HepG2 (cell line): ENCODE data around the gene B3GNT9. TPM values are rescaled to one million over a fixed set of nuclear protein-coding genes. Genes with fewer than 3 reads are reported as not detected.

Experiments
- ARID5B ChIP-seq: IDR thresholded peaks from 2 replicates; pipeline ENCODE4 v1.4.0; 2020; ENCODE audit warnings: mild to moderate bottlenecking, missing genetic modification reagents
- CCDC6 ChIP-seq: sonication (generic); formaldehyde crosslinking; IDR thresholded peaks from 2 replicates; pipeline ENCODE4 v1.8.1; 2022; ENCODE audit warnings: mild to moderate bottlenecking, missing genetic modification reagents, moderate library complexity
- CHD2 ChIP-seq: IDR thresholded peaks from 2 replicates; pipeline ENCODE4 v1.6.1; 2011; ENCODE audit warnings: low read depth, low read length, improper control_type of control experiment
- ETV5 ChIP-seq: IDR thresholded peaks from 2 replicates; pipeline ENCODE4 v1.6.1; 2018; ENCODE audit warnings: missing biosample characterization, missing genetic modification reagents, inconsistent platforms, borderline replicate concordance
- HNRNPL ChIP-seq: fragments of 200-400 bp; formaldehyde crosslinking; IDR thresholded peaks from 2 replicates; pipeline ENCODE4 v1.6.1; 2017; ENCODE audit warnings: mild to moderate bottlenecking, low read depth, low read length
- HOXA5 ChIP-seq: sonication (generic); formaldehyde crosslinking; IDR thresholded peaks from 2 replicates; pipeline ENCODE4 v1.4.0; 2020; ENCODE audit warnings: missing genetic modification reagents
- IKZF4 ChIP-seq: sonication (generic); formaldehyde crosslinking; IDR thresholded peaks from 2 replicates; pipeline ENCODE4 v1.5.1; 2020; ENCODE audit warnings: borderline replicate concordance, mild to moderate bottlenecking, low read depth, missing genetic modification reagents; ENCODE audit errors: not compliant biosample characterization
- MIER3 ChIP-seq: IDR thresholded peaks from 2 replicates; pipeline ENCODE4 v1.6.1; 2016; ENCODE audit warnings: missing compliant biosample characterization, borderline replicate concordance
- NONO ChIP-seq, 2 experiments: fragments of 450-650 bp in 1 of 2; sonication (generic) in 1 of 2; formaldehyde crosslinking in 1 of 2; IDR thresholded peaks in 1 of 2; conservative IDR thresholded peaks in 1 of 2; 2 replicates each; pipeline versions ENCODE4 v1.6.1 to v1.8.0; 2017 to 2022; ENCODE audit warnings: mild to moderate bottlenecking in 1 of 2, missing genetic modification reagents in 1 of 2, moderate library complexity in 1 of 2
- NR2C2 ChIP-seq: sonication (generic); formaldehyde crosslinking; IDR thresholded peaks from 2 replicates; pipeline ENCODE4 v1.4.0; 2020; ENCODE audit warnings: missing genetic modification reagents, mild to moderate bottlenecking, moderate library complexity, borderline replicate concordance
- REPIN1 ChIP-seq: sonication (generic); formaldehyde crosslinking; IDR thresholded peaks from 2 replicates; pipeline ENCODE4 v1.8.0; 2022; ENCODE audit warnings: missing genetic modification reagents, low read depth, mild to moderate bottlenecking, borderline replicate concordance
- SOX5 ChIP-seq: IDR thresholded peaks from 2 replicates; pipeline ENCODE4 v1.6.1; 2016; ENCODE audit warnings: borderline replicate concordance
- ZBTB49 ChIP-seq: sonication (generic); formaldehyde crosslinking; IDR thresholded peaks from 2 replicates; pipeline ENCODE4 v1.4.0; 2020; ENCODE audit warnings: missing genetic modification reagents, borderline replicate concordance
- ZNF790 ChIP-seq: sonication (generic); formaldehyde crosslinking; IDR thresholded peaks from 2 replicates; pipeline ENCODE4 v1.8.0; 2022; ENCODE audit warnings: missing genetic modification reagents, mild to moderate bottlenecking, borderline replicate concordance
- ZNF816 ChIP-seq: sonication (generic); formaldehyde crosslinking; IDR thresholded peaks from 2 replicates; pipeline ENCODE4 v1.8.0; 2022; ENCODE audit warnings: missing genetic modification reagents, mild to moderate bottlenecking, borderline replicate concordance
- ZZZ3 ChIP-seq: sonication (generic); formaldehyde crosslinking; IDR thresholded peaks from 2 replicates; pipeline ENCODE4 v1.4.0; 2020; ENCODE audit warnings: missing genetic modification reagents, mild to moderate bottlenecking, borderline replicate concordance
- polyA plus RNA-seq, 8 experiments: library from polyadenylated mRNA; depleted of rRNA in 3 of 8; stranded (reverse) in 7 of 8; unstranded in 1 of 8; fragments of >200 nt; fragmentation: Illumina TruSeq in 4 of 8; extraction: Trizol in 4 of 8; gene quantifications; 2 replicates each; pipeline versions ENCODE4 v1.2.1 to v1.2.3, GENCODE V29; 2011 to 2016; ENCODE audit warnings: low read depth in 4 of 8, missing spikeins in 1 of 8, mixed read lengths in 1 of 8; ENCODE audit not compliant: insufficient read depth in 1 of 8
- total RNA-seq, 5 experiments: library from RNA; depleted of rRNA; stranded (reverse); fragments of >200 nt; fragmentation: Illumina TruSeq; extraction: Trizol; gene quantifications; 2 replicates each; pipeline ENCODE4 v1.2.3, GENCODE V29; 2016; ENCODE audit warnings: low read depth in 1 of 5
- TF ChIP-seq, protein P1 (sequence below): sonication (generic); formaldehyde crosslinking; IDR thresholded peaks from 2 replicates; pipeline ENCODE4 v1.5.0; 2020; ENCODE audit warnings: missing genetic modification reagents
- TF ChIP-seq, protein P2 (sequence below): sonication (generic); formaldehyde crosslinking; IDR thresholded peaks from 2 replicates; pipeline ENCODE4 v1.5.0; 2020; ENCODE audit warnings: missing genetic modification reagents, mild to moderate bottlenecking, borderline replicate concordance

Gene B3GNT9
- total and polyA plus RNA-seq, 2 of the 13 experiments (the other 11 are each of a cell fraction or from before 2014, with no cell fraction given) = 1.5 to 3.1 TPM

DNA sequence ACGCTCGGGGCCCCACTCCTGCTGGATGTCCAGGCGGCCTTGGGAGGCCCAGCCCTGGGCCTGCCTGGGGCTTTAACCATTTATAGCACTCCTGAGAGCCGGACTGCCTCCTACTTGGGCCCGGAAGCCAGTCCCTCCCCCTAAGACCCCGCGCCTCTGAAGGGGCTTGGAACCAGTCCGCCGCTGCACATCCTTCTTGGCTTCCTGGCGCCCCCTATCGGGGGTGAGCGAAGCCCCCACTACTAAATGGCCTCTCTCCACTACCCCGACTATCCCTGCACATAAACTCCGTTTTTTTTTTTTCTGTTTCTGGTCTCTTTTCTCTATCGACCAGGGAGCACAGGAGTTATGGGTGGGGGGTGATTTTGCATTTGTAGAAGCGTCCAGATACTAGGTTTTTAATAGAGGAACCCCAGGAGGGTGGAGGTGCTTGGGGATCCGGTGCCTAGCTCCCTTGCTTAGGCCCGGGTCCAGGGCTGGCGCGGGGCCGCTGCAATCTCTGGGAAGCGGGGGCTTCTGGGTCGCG, 18.9 kb upstream of the B3GNT9 start (continued):
- TF ChIP-seq ZBTB49 (CRISPR knock-in tag) (no peak), ZZZ3 (CRISPR knock-in tag) (0 out of 2 replicates have a peak, but pooled peaks have one; percentile 2), HNRNPL (0 out of 2 replicates have a peak, but pooled peaks have one; percentile 24), ZNF816 (CRISPR knock-in tag) (no peak), HOXA5 (CRISPR knock-in tag) (peak; percentile 37; the same call in 1 of the 2 replicates), ZNF790 (CRISPR knock-in tag) (0 out of 2 replicates have a peak, but pooled peaks have one; percentile 66), CHD2 (no peak), MIER3 (CRISPR knock-in tag) (0 out of 2 replicates have a peak, but pooled peaks have one; percentile 27), REPIN1 (CRISPR knock-in tag) (peak; percentile 9; the same call in 1 of the 2 replicates), CCDC6 (CRISPR knock-in tag) (no peak), ARID5B (0 out of 2 replicates have a peak, but pooled peaks have one; percentile 6), ETV5 (no peak), NONO (IDR thresholded peaks at IDR 0.05) (no peak), NONO (CRISPR knock-in tag; conservative IDR thresholded peaks at IDR 0.05) (no peak), SOX5 (CRISPR knock-in tag) (no peak), NR2C2 (CRISPR knock-in tag) (0 out of 2 replicates have a peak, but pooled peaks have one; percentile 21), IKZF4 (CRISPR knock-in tag) (no peak)
- TF ChIP-seq, protein P1, sequence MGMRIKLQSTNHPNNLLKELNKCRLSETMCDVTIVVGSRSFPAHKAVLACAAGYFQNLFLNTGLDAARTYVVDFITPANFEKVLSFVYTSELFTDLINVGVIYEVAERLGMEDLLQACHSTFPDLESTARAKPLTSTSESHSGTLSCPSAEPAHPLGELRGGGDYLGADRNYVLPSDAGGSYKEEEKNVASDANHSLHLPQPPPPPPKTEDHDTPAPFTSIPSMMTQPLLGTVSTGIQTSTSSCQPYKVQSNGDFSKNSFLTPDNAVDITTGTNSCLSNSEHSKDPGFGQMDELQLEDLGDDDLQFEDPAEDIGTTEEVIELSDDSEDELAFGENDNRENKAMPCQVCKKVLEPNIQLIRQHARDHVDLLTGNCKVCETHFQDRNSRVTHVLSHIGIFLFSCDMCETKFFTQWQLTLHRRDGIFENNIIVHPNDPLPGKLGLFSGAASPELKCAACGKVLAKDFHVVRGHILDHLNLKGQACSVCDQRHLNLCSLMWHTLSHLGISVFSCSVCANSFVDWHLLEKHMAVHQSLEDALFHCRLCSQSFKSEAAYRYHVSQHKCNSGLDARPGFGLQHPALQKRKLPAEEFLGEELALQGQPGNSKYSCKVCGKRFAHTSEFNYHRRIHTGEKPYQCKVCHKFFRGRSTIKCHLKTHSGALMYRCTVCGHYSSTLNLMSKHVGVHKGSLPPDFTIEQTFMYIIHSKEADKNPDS (CRISPR knock-in tag) = 0 out of 2 replicates have a peak, but pooled peaks have one; percentile 3
- TF ChIP-seq, protein P2, sequence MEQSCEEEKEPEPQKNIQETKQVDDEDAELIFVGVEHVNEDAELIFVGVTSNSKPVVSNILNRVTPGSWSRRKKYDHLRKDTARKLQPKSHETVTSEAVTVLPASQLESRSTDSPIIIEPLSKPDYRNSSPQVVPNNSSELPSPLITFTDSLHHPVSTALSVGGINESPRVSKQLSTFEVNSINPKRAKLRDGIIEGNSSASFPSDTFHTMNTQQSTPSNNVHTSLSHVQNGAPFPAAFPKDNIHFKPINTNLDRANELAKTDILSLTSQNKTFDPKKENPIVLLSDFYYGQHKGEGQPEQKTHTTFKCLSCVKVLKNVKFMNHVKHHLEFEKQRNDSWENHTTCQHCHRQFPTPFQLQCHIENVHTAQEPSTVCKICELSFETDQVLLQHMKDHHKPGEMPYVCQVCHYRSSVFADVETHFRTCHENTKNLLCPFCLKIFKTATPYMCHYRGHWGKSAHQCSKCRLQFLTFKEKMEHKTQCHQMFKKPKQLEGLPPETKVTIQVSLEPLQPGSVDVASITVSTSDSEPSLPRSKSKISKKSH (CRISPR knock-in tag) = no peak
